Glomerular visceral epithelial cell (primary cell): ENCODE results near the gene ANKRD36C.
"Not testable (repeated sequence)": the region's sequence is repeated elsewhere in the genome, so short reads cannot be mapped to it uniquely, and the experiment has no call there.

ENCODE experiments used
- DNase-seq: peaks from one replicate; pipeline ENCODE4 v3.0.0-alpha.2; 2016; ENCODE audit errors: extremely low spot score

The ANKRD36C gene

DNA sequence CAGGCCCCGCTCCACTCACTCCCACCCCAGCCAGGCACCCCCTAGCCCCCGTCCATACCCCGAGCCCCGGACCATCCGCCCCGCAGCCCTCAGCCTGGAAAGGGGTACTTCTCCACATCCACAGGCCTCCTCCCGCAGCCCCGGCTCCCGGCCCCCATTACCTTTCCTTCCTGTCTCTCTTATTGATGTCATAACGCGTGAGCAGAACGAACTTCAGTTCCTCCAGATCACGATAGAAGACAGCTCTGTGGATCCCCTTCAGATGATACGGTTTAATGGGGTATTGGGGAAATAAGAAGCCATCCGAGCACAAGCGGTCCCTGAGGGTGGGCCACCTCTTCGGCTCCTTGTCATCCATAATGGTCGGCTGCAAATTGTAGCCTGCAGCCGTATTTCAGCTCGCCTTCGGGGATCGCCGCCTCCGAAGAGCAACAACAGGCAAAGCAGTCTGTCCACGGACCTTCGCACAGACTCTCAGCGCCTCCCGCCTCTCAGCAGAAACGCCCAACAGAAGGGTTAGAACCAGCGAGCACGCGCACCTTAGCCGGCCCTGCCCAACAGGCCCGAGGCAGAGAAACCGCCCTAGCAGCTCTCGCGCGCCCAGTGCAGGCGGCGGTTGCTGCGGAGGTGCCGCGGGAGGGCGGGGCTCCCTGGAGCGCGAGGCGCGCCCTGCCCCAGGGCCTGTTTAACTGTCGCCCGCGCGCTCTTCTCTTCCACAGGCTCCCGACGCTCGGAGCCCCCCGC, at the start of gene ANKRD36C:
ANKRD36C (minus strand) TSS at position 474 of the 744 bp plus-strand sequence; CDS start at position 358, 116 bp downstream.
- DNase-seq, result peak; percentile 44

DNA sequence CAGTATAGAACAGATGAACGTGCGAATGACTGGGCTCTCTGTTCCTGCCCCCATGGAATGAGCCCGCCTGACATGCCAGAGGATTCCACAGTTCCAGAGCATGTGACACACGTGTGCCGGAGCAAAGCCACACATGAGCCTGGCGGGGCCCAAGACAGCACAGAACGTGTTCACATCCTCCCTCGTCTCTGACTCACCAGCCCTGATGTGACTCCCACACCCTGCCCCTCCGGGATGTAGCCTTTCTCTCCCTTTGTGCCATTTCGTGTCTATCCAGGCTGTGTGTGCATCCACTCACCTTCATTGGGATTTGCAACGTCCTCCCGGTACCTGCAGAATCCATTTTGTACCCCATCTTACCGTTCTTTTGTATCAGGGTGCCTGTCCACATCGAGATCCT, 43.9 kb upstream of the ANKRD36C start:
- not testable (repeated sequence) for DNase-seq

DNA sequence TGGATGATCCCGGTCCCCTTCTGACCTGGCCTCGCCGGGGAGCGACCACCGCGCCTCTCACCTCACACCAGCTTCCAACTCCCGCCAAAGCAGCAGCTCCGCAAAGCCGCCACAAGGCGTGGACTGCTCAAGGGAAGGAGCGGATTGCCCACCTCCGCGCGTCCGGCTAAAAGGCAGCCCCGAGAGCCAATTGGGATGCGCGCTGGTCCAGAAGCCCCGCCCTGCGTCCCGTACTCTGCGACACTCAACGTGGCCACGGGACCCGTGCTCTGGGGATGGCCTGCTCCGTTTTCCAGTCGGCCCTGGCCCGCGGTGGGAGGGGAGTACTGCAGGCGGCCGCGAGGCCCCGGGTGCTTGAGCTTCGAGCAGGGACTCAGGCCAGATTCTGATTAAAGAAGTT, 43.2 kb upstream of the ANKRD36C start, which contains the start of gene GPAT2:
GPAT2 (minus strand) TSS at position 125 of the 400 bp plus-strand sequence. CDS start 2,557 bp downstream, outside the sequence.
- not testable (repeated sequence) for DNase-seq

DNA sequence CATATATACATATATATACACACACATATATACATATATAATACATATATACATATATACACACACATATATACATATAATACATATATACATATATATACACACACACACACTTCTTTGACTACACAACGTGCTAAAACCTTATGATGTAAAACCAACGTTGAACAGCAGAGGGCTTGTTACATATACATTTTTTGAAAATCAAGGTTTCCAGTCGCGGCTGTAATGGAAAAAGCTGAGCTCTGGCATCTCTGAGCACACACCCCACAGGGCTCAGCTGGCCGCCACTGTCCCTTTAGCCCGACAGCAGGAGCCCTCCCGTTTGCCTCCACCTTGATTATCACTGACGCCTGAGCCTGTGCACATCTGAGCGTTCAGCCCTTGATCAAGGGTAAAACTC, 42.4 kb upstream of the ANKRD36C start:
- DNase-seq, result not testable (repeated sequence)

DNA sequence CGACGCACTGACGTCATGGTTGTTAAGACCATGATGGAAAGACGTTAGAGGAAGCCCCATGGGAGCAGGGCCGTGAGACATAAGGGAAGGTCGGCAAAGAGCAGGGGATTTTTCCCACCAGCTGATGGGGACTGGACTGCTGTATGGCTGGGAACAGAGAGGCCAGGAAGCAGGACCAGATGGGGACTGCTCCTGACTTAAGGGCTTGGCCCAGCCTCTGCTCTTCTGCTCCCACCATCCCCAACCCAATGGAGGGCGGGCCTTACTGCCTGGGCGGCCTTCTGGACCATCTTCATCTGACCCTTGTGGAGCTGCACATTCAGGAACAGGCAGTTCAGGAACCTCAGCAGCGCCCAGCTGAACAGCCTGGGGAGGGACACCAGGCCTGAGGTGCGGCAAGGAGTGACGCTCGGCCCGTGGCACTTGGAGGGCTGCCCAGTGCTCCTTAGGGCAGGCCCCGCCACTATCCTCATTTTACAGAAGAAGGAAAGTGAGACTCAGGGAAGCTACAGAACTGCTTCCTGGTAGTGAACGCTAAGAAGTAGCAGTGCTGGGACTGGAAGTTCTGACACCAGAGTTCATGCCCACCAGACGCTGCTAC, 36.2 kb upstream of the ANKRD36C start:
- DNase-seq, result not testable (repeated sequence)

DNA sequence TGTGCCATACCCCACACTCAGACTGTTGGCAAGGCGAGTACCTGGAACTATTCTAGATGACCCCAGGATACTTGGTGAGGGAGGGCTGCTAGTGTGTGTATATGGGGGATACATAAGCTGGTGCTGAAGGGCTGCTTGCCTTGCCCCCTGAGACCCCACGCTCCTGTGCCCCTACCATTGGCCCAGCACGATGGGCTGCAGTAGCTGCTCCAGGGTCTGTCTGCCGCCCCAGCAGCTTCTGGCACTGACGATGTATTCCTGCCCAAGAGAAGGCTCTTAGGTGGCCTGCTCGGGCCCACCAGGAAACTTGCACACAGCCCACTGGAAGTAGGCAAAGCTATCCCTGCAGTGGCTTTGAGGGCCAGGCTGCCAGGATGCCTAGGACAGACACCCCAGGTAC, 34.1 kb upstream of the ANKRD36C start:
- not testable (repeated sequence) for DNase-seq

DNA sequence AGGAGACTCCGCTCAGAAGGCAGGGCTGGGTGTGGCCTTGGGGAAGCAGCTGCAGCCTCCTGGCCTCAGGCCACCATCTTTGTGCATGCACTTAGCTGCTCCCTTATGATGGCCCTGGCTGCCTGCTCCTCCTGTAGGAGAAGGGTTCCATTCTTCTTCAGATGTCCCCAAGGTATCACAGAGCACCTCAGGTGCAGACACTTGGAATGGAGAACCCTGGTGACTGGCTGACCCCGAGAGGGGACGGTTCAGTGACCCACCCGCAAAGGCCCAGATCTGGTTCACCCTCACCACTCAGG, 33.5 kb upstream of the ANKRD36C start:
- no peak for DNase-seq

DNA sequence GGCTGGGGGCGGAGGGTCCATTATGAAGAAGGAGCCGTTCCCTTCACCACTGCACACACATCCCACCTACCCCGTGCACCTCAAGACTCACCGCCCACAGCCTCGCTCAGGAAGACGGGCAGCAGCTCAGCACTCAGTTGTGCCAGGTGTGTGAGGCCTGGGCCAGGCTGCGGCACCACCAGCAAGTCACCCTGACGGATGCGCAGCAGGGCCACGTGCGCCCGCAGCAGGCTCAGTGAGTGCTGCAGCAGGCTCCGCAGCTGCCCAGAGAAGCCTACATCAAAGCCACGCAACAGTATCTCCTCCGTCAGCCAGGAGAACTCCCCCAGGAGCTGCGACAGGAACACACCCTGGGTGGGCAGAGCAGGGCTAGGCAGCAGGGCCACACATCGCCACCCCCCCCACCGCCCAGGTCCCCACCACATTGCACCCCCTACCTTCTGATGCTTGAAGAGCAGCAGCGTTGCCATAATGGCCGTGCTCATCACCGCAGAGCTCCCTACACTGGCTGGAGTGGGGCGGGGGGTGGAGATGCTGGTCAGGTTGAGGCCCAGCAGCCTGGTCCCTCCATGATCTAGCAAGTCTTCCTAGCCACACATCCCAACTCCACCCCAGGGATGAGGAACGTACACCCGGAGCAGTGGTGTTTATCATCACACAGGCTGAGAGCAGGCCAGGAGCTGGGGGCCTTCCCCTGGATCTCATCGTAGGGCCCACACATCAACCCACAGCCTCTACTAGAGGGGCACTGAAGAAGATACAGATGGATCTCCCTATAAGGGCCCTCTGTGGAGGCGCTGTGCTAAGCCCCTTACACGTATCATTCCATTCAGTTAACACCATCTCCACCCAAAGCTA, 32.9 kb upstream of the ANKRD36C start:
- DNase-seq, result no peak

DNA sequence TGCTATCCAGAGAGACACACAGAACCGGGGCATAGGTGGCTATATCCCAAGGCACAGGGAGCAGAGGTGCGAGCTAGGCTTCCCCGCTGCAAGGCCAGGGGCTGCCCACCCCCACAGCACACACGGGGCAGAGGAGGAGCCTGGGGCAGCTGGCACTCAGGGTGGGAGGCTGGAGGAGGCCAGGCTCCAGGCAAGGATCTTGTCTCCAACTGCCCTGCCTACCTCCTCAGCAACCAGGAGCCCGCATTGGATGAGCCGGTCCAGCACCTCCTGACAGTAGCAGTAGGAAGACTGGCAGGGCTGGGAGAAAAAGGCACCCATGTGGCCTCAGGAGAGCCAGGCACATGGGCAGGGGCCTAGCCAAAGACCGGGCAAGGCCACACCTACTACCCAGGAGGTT, 32.1 kb upstream of the ANKRD36C start:
- not testable (repeated sequence) for DNase-seq

DNA sequence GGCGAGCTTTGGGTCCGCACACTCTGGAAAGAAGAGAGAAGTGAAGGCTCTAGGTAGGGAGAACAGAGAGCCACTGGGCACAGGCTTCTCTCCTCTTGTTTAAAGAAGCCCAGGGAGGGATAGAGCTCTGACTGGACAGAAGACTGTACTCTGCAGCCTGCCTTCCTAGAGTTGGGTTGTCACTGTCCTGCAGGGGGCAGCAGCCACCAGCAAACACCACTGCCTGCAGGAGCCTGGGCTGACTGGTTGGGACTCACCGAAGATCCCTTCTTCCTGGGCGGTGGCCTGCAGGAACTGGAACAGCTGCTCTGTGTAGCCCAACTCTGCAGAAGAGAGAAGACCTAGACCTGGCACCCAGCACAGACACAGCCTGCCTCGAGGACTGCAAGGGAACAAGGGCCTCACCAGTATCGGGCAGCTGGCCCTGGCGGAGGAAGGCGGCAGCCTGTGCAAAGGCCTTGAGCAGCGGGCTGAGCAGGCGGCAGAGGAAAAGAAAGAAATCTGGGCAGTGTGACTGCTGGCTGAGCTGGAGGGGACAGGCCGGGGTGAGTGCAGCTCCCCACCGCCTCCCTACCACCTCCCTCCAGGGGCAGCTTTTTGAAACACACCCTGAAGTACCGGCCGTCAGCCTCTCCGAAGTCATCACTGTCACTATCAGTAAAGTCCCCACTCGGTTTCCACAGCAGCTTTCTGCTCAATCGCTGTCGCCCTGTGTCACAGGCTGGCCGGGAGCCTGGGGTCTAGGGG, 31.2 kb upstream of the ANKRD36C start:
- peak; percentile 81 for DNase-seq

DNA sequence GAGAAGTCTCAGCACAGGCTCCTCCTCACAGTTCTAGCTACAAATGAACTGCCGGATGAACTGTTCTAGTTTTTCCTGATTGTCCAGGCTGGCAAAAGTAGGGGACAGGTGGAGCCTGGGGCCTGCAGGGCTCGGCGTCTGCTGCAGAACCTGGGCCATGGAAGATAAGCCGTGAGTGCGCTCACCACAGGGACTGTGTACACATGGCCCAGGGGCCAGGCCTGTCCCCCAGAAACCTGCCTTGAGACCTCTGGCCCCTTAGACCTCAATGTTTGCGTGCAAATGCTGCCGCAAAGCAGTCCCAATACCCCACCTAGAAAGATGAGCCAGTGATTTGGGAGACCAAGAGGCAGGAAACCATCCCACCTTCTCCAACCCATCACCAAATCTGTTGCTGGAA, 30.5 kb upstream of the ANKRD36C start:
- DNase-seq, result not testable (repeated sequence)

DNA sequence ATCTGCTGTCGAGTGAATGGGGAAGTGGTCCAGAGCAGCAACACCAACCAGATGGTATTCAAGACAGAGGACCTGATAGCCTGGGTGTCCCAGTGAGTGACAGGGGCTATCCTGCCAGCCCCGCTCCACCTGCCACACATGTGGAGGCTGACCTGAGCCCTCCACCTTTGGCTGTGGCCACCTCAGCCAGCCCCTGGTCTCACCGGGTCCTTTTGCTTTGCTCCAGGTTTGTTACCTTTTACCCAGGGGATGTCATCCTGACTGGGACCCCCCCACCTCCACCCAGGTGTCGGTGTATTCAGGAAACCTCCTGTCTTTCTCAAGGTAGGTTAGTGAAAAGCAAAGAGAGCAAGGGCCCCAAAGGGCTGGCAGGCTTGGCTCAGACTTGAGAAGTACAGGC, 29.5 kb upstream of the ANKRD36C start:
- not testable (repeated sequence) for DNase-seq

DNA sequence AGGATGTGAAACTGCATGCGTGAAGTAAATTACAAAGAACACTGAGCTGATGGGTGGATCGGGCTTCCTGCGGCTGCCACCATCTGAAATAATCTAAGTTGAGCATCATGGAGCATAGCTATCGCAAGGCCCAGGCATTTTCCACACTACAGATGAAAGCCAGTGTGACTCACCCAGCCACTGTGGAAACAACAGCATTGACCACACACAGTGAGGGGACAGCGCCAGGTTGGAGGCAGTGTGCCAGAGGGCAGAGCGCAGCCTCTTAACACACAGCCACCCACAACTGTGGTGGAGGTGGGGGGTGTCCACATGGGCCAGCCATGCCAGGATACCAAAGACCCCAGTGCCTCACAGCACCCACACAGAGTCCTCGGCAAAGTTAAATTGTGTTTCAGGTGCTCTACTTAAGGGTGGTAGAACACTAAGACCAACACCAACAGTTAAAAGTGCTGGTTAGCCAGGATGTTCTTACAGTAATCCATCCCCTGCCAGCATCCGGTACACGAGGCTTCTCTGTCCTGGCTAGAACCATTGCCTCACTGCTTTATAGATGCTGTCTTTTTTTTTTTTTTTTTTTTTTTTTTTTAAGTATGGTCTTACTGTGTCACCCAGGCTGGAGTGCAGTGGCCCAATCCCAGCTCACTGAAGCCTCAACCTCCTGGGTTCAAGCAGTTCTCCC, 28.4 kb upstream of the ANKRD36C start:
- not testable (repeated sequence) for DNase-seq

DNA sequence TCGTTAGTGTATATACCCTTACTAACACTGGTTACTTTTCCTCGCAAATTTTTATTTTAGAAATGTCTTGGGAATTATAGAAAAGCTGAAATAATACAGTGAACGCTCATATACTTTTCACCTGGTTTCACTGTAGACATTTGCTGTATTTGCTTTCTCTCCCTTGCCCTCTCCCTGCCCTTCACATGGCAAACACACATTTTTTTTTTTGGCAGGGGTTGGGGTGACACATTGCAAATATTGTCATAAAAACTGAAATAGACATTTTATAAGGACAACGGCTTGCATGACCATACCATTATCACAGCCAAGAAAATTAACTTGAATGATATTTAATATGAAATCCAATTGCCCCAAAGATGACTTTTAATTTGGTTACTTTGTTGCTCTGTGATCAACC, 24.7 kb upstream of the ANKRD36C start:
- not testable (repeated sequence) for DNase-seq

DNA sequence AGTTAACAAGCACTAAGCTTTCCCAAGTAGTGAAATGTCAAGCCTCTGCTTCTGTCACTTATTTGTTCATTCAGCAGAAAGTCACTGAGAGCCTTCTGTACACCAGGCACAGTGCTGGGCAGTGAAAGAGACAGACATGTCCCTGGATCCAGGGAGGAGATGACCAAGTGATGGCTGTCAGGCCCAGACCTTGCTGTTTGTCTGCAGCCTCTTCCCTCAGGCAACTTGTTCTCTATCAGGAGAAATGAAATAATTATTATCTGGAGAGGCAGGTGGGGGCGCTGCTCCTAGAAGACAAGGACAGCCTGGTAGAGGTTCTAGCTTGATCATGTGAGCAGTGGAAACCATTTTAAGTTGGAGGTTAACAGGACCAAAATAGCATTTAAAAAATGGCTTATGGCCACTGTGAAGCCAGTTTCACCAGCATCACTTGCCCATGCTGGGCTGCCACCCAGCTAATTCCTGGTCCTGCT, 21.2 kb upstream of the ANKRD36C start:
- not testable (repeated sequence) for DNase-seq

DNA sequence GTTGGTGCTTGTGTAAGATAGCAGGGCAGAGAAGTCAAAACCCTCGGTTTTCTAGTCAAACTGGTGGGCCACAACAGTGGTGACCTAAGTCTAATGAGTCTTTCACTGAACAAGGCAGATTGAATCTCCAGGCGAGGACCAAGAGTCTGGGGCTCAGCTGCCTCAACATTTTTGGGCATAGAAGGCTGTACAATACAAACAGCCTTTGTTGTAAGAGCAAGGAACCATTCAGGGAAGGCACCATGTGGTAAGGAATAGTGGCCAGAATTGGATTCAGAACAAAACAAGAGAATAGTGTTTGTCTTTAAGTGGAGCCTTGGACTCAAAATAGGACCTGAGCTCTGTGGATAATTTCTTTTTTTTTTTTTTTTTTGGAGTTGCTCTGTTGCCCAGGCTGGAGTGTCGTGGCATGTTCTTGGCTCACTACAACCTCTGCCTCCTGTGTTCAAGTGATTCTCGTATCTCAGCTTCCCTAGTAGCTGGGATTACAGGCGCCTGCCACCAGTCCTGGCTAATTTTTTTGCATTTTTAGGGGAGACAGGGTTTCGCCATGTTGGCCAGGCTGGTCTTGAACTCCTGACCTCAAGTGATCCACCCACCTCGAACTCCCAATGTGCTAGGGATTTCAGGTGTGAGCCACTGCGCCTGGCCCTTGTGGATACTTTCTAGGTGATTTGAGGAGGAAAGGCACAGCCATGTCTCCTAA, 20.6 kb upstream of the ANKRD36C start:
- not testable (repeated sequence) for DNase-seq

DNA sequence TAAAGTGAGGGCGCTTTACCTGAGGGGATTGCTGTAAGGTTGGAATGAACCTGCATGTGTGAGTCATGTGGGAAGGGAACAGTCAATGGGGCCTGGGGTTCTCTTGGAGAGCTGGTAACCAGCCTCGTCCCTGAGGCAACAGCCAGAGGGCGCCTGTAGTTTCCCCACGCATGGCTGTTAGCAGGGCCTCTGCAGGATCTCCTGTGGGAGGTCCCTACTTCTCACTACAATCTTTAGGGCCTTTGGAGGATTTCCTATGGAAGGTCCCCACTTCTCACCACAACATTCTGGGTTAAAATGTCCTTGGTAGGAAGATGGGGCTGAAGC, 19.5 kb upstream of the ANKRD36C start:
- DNase-seq, result peak; percentile 15

DNA sequence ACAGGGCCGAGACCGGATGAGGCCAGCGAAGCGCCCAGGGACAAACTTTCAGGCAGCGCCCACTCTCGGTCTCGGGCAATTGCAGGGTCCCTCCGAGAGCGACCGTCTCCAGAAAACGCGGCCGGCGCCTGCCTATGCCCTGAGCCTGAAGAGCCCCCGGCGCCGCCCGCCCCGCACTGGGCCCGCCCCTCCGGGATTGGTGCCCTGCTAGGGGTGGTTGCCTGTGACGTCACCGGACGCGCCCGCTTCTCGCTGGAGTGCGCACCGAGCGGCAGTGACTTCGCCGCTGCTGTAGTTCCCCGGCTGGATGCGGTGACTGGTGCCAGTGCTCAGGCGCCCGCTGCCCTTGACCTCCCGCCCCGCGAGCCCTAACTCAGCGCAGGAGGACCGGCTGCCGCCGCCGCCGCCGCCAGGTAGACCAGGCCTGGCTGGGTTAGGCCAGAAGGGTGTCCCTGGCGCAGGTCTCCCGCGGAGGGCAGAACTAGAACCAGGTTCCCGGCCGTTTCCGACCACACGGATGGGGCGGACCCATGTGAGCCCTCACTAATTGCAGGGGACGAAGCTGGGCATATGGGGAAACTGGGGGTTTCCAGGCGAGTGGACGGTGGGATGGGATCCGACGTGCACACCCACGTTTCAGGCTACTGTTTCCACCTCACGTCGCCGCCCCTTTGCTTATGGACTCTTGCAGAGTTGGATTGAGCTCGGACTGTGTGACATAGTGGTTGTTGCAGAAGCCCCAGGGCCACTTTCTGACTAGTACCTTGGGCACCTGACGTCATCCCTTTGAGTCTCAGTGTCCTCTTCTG, 18.9 kb upstream of the ANKRD36C start:
- peak; percentile 88 for DNase-seq

DNA sequence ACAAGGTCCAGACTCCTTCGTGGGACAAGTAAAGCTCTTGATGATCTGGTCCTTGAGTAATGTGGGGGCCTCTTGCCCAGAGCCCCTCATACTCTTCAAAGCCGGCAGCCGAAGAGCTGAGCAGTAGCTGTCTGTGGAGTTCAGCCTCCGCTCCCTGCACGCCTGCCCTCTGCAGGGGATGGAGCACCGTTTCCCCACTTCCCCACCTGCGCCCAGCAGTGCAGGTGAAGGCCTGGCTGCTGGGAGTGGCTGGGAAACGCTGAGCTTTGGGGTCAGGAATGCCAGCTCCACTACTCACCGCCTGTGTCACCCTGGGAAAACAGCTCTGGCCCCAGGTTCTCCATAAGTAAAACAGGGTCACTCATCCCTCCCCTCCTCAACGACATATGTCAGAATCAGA, 18.2 kb upstream of the ANKRD36C start:
- not testable (repeated sequence) for DNase-seq

DNA sequence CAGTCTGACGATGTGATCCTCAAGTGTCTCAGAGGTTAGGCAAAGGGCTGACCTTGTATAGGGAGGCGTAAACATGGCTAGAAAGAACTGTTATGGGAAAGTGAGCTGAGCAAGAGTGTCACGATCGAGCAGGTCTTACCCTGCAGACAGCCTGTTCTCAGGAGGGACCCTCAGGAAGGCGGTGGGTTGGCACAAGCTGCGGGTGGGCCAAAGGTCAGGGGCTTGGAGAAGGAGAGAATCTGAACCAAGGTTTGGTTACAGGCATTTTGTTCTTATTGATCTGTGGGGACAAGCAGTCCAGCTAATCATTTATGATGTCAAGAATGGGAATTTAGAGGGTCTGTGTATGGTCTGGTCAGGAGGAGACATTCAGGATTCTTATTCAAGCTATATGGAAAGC, 16.4 kb upstream of the ANKRD36C start:
- DNase-seq, result not testable (repeated sequence)
